RWPE2 (cell line): ENCODE data around the gene MRPL30.
"Not testable (repeated sequence)": the region's sequence is repeated elsewhere in the genome, so short reads cannot be mapped to it uniquely, and the experiment has no call there.

Experiments used
- ATAC-seq: fragments of 200-7000 bp; cut with Tn5 transposase; 3 replicates; pipeline ENCODE4 v1.9.1; 2021; ENCODE audit warnings: low read depth
- DNase-seq: peaks from one replicate; pipeline ENCODE4 v3.0.0-alpha.2; 2020; ENCODE audit warnings: low spot score
- H3K27ac ChIP-seq: fragments of 450-650 bp; 2 replicates; pipeline ENCODE4 v1.5.1; 2017; ENCODE audit warnings: mild to moderate bottlenecking; ENCODE audit not compliant: poor library complexity, severe bottlenecking
- H3K27me3 ChIP-seq: fragments of 250-450 bp; sonication (Bioruptor Pico); 2 replicates; pipeline ENCODE4 v1.5.1; 2021; ENCODE audit warnings: mild to moderate bottlenecking, moderate library complexity; ENCODE audit not compliant: insufficient read depth, poor library complexity, severe bottlenecking
- H3K36me3 ChIP-seq: fragments of 250-450 bp; sonication (Bioruptor Pico); 2 replicates; pipeline ENCODE4 v1.5.1; 2020; ENCODE audit warnings: low read depth, mild to moderate bottlenecking, moderate library complexity
- H3K4me1 ChIP-seq: fragments of 250-450 bp; sonication (Bioruptor Pico); 2 replicates; pipeline ENCODE4 v1.5.1; 2021; ENCODE audit warnings: mild to moderate bottlenecking, moderate library complexity; ENCODE audit not compliant: insufficient read depth, poor library complexity, severe bottlenecking
- H3K4me3 ChIP-seq: fragments of 250-450 bp; sonication (Bioruptor Pico); 2 replicates; pipeline ENCODE4 v1.5.1; 2021; ENCODE audit warnings: mild to moderate bottlenecking, moderate library complexity; ENCODE audit not compliant: severe bottlenecking
- H3K9me3 ChIP-seq: fragments of 250-450 bp; sonication (Bioruptor Pico); 2 replicates; pipeline ENCODE4 v1.5.1; 2021; ENCODE audit warnings: mild to moderate bottlenecking, moderate library complexity; ENCODE audit not compliant: severe bottlenecking
- CTCF ChIP-seq: fragments of 450-650 bp; IDR thresholded peaks from one replicate; pipeline ENCODE4 v1.5.1; 2017; ENCODE audit warnings: mild to moderate bottlenecking, moderate library complexity; ENCODE audit not compliant: poor library complexity, severe bottlenecking

MRPL30 gene

GRCh38 chr2:99216096-99216495 lies 35.1 kb downstream of the MRPL30 start:
- no peak for DNase-seq
- H3K36me3 ChIP-seq: no peaks in the 10 kb centered on the region
- no peak for TF ChIP-seq CTCF
- no peaks in the 10 kb centered on the region for H3K4me1 ChIP-seq
- H3K27me3 ChIP-seq: no peaks in the 10 kb centered on the region
- H3K9me3 ChIP-seq: no peaks in the 10 kb centered on the region
- H3K4me3 ChIP-seq: no peak overlapping the region
- H3K27ac ChIP-seq: no peak overlapping the region
- no peak for ATAC-seq

- Histone ChIP-seq H3K4me1 (no peaks in the 10 kb centered on the region), H3K4me3 (no peak overlapping the region), H3K27me3 (no peaks in the 10 kb centered on the region), H3K9me3 (no peaks in the 10 kb centered on the region), H3K27ac (no peak overlapping the region), H3K36me3 (no peaks in the 10 kb centered on the region)
- DNase-seq (no peak), ATAC-seq (no peak)
- TF ChIP-seq CTCF: no peak
These were observed 37.0 kb downstream of the MRPL30 start for GRCh38 chr2:99217929-99218501.

GRCh38 chr2:99233177-99233576 lies 52.2 kb downstream of the MRPL30 start:
- not testable (repeated sequence) for H3K4me1 ChIP-seq, H3K27ac ChIP-seq, H3K4me3 ChIP-seq, DNase-seq, H3K27me3 ChIP-seq, H3K9me3 ChIP-seq, H3K36me3 ChIP-seq, ATAC-seq

- Histone ChIP-seq H3K36me3 (no peaks in the 10 kb centered on the region), H3K27me3 (no peaks in the 10 kb centered on the region), H3K4me1 (no peaks in the 10 kb centered on the region), H3K9me3 (no peaks in the 10 kb centered on the region), H3K27ac (no peak overlapping the region), H3K4me3 (no peak overlapping the region)
- no peak for DNase-seq
- no peak for TF ChIP-seq CTCF
- ATAC-seq: no peak
These were observed 57.6 kb downstream of the MRPL30 start for GRCh38 chr2:99238599-99238998.

GRCh38 chr2:99240431-99240830 lies 59.4 kb downstream of the MRPL30 start:
- H3K27ac ChIP-seq: no peak overlapping the region
- ATAC-seq (no peak), DNase-seq (no peak)
- H3K9me3 ChIP-seq: no peaks in the 10 kb centered on the region
- no peak overlapping the region for H3K4me3 ChIP-seq
- no peaks in the 10 kb centered on the region for H3K27me3 ChIP-seq
- H3K36me3 ChIP-seq: no peaks in the 10 kb centered on the region
- no peaks in the 10 kb centered on the region for H3K4me1 ChIP-seq
- TF ChIP-seq CTCF: no peak
